HL-60 (cell line): Measurements from ENCODE around the gene LRRC1.

ENCODE experiments used
- DNase-seq, 2 experiments: peaks; one replicate each; pipeline ENCODE4 v3.0.0-alpha.2; 2010 to 2020; ENCODE audit warnings: low read depth in 1 of 2, low spot score in 1 of 2
- H3K27ac ChIP-seq: fragments of 250-450 bp; sonication (Bioruptor Pico); replicated peaks from 2 replicates; pipeline ENCODE4 v1.5.1; 2020; ENCODE audit warnings: mild to moderate bottlenecking, moderate library complexity
- H3K27me3 ChIP-seq: fragments of 250-450 bp; sonication (Bioruptor Pico); 2 replicates; pipeline ENCODE4 v1.5.1; 2021; ENCODE audit warnings: mild to moderate bottlenecking, moderate library complexity; ENCODE audit not compliant: insufficient read depth, poor library complexity, severe bottlenecking
- H3K4me3 ChIP-seq: replicated peaks from 2 replicates; pipeline ENCODE4 v1.5.1; 2011; ENCODE audit warnings: mild to moderate bottlenecking, control low read depth, low read length; ENCODE audit not compliant: insufficient read depth
- CTCF ChIP-seq: IDR thresholded peaks from one replicate; pipeline ENCODE4 v1.5.1; 2011; ENCODE audit warnings: low read length, control low read depth, inconsistent platforms; ENCODE audit not compliant: insufficient read depth
- GABPA ChIP-seq: IDR thresholded peaks from 2 replicates; pipeline ENCODE4 v1.6.1; 2012; ENCODE audit warnings: low read depth
- POLR2AphosphoS5 ChIP-seq: IDR thresholded peaks from 2 replicates; pipeline ENCODE4 v1.6.1; 2012; ENCODE audit warnings: low read depth
- REST ChIP-seq: IDR thresholded peaks from 2 replicates; pipeline ENCODE4 v1.6.1; 2012; ENCODE audit warnings: low read depth; ENCODE audit not compliant: insufficient replicate concordance
- SPI1 ChIP-seq: IDR thresholded peaks from 2 replicates; pipeline ENCODE4 v1.6.1; 2012; ENCODE audit warnings: low read depth, mild to moderate bottlenecking, borderline replicate concordance
- long read RNA-seq: library from polyadenylated mRNA; unstranded; transcript quantifications from one replicate; pipeline ENCODE4 v2.0.0, GENCODE V29; 2020

LRRC1 gene
- long read RNA-seq, partial matches to known transcripts: 0 of 2 reads
- long read RNA-seq, other reads (novel, unspliced or antisense): 2 of 2 reads

- Histone ChIP-seq H3K27me3 (peaks cover 30% of the 10 kb centered on the region), H3K4me3 (peak within 1 kb of the TSS; percentile 61), H3K27ac (peak within 1 kb of the TSS; percentile 48)
- peak; percentile 66 to 79 for DNase-seq
- TF ChIP-seq REST: peak; percentile 38
- no peak for TF ChIP-seq SPI1
- TF ChIP-seq POLR2AphosphoS5: peak; percentile 71; the same call in 1 of the 2 replicates
Observed at GRCh38 chr6:53794720-53795339, at the start of gene LRRC1. TSS of gene LRRC1 (plus strand) at chr6:53795005. CDS start at chr6:53795257, 252 bp downstream.

GRCh38 chr6:53746442-53747103 lies 48.2 kb upstream of the LRRC1 start:
- Histone ChIP-seq H3K27me3 (no peaks in the 10 kb centered on the region), H3K27ac (no peak overlapping the region), H3K4me3 (no peak overlapping the region)
- no peak for DNase-seq
- TF ChIP-seq POLR2AphosphoS5 (no peak), SPI1 (no peak), REST (no peak), CTCF (no peak), GABPA (no peak)

GRCh38 chr6:53750052-53750650 lies 44.7 kb upstream of the LRRC1 start:
- TF ChIP-seq SPI1 (no peak), POLR2AphosphoS5 (no peak), CTCF (no peak), GABPA (no peak), REST (no peak)
- Histone ChIP-seq H3K27me3 (no peaks in the 10 kb centered on the region), H3K4me3 (no peak overlapping the region), H3K27ac (no peak overlapping the region)
- DNase-seq: no peak
